ENCODE measurements around the gene REXO4.
A peak's percentile ranks its signal among the peaks of the same experiment; 100 is the strongest.
"Not testable (repeated sequence)": the region's sequence is repeated elsewhere in the genome, so short reads cannot be mapped to it uniquely, and the experiment has no call there.

The REXO4 gene

GRCh38 chr9:133420392-133420827, 2.6 kb upstream of the REXO4 start:
- no peak for DNase-seq

GRCh38 chr9:133419005-133419404, 1.2 kb upstream of the REXO4 start:
- DNase-seq: no peak

- DNase-seq: no peak
Observed at GRCh38 chr9:133415170-133415569, 2.6 kb downstream of the REXO4 start.

GRCh38 chr9:133408042-133408441, 9.8 kb downstream of the REXO4 start:
- no peak for DNase-seq

GRCh38 chr9:133406480-133407307, 11.1 kb downstream of the REXO4 start:
- DNase-seq: peak; percentile 5 to 70

- DNase-seq: no peak
Observed at GRCh38 chr9:133405508-133406438, 12.0 kb downstream of the REXO4 start.

GRCh38 chr9:133404454-133405002, 13.3 kb downstream of the REXO4 start:
- no peak for DNase-seq

- DNase-seq: peak in 1 of 2 experiments; percentile 20
Observed at GRCh38 chr9:133403766-133404453, 13.9 kb downstream of the REXO4 start.

- no peak for DNase-seq
Observed at GRCh38 chr9:133402689-133403088, 15.1 kb downstream of the REXO4 start.

- DNase-seq: no peak
Observed at GRCh38 chr9:133401588-133401987, 16.2 kb downstream of the REXO4 start.

- no peak for DNase-seq
Observed at GRCh38 chr9:133400292-133400691, 17.5 kb downstream of the REXO4 start.

- DNase-seq: no peak
Observed at GRCh38 chr9:133397895-133398294, 19.9 kb downstream of the REXO4 start.

- DNase-seq: no peak
Observed at GRCh38 chr9:133397370-133397769, 20.4 kb downstream of the REXO4 start.

GRCh38 chr9:133396952-133397351, 20.9 kb downstream of the REXO4 start:
- DNase-seq: no peak

GRCh38 chr9:133394687-133395271, 23.0 kb downstream of the REXO4 start:
- no peak for DNase-seq

GRCh38 chr9:133393399-133393798, 24.4 kb downstream of the REXO4 start:
- no peak for DNase-seq

- DNase-seq: not testable (repeated sequence)
Observed at GRCh38 chr9:133392308-133392707, 25.5 kb downstream of the REXO4 start.

GRCh38 chr9:133391449-133391848, 26.4 kb downstream of the REXO4 start:
- not testable (repeated sequence) for DNase-seq

- DNase-seq: no peak
Observed at GRCh38 chr9:133390713-133391112, 27.1 kb downstream of the REXO4 start.

- DNase-seq: no peak
Observed at GRCh38 chr9:133389562-133389961, 28.2 kb downstream of the REXO4 start.

- no peak for DNase-seq
Observed at GRCh38 chr9:133389025-133389557, 28.7 kb downstream of the REXO4 start.

- DNase-seq: no peak
Observed at GRCh38 chr9:133387680-133388079, 30.1 kb downstream of the REXO4 start.

All from NCI-H526 (cell line).